HG02870 (cell line): ENCODE results near the gene ADH7.
"Not testable (repeated sequence)": the region's sequence is repeated elsewhere in the genome, so short reads cannot be mapped to it uniquely, and the experiment has no call there.

Source experiments
- ATAC-seq: cut with Tn5 transposase; IDR thresholded peaks from one replicate; pipeline ENCODE4 v1.9.1; 2021; ENCODE audit warnings: mild to moderate bottlenecking, moderate library complexity; ENCODE audit not compliant: unreplicated experiment

ADH7 gene

DNA sequence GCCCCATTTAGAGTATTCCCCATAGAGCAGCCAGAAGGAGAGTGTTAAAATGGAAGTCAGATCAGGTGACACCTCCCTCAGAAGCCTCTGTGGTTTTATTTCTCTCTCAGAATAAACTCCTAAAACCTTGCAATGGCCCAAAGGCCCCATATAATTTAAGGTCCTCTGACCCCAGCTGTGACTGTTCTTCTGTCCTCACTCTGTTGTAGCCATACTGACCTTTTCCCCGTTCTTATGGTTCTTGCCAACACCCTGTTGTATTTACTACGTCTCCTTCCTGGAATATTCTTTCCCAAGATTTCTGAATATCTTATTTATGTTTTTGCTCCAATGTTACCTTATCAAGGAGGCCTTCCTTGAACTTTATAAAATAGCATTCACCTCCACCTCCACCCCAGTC, 18.0 kb downstream of the ADH7 start:
- no peak for ATAC-seq

DNA sequence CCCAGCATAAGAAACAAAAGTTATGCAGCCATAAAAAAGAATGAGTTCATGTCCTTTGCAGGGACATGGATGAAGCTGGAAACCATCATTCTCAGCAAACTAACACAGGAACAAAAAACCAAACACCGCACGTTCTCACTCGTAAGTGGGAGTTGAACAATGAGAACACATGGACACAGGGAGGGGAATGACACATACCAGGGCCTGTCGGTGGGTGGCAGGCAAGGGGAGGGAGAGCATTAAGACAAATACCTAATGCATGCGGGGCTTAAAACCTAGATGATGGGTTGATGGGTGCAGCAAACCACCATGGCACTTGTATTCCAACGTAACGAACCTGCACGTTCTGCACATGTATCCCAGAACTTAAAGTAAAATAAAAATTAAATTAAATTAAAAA, 19.4 kb downstream of the ADH7 start:
- ATAC-seq, result not testable (repeated sequence)

DNA sequence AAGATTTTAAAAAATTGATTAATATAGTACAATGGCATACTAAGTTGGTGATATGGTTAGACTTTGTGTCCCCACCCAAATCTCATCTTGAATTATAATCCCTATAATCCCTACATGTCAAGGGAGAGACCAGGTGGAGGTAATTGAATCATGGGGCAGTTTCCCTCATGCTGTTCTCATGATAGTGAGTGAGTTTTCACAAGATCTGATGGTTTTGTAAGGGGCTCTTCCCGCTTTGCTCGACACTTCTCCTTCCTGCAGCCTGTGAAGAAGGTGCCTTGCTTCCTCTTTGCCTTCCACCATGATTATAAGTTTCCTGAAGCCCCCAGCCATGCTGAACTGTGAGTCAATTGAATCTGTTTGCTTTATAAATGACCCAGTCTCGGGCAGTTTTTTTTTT, 20.2 kb downstream of the ADH7 start:
- ATAC-seq, result not testable (repeated sequence)

DNA sequence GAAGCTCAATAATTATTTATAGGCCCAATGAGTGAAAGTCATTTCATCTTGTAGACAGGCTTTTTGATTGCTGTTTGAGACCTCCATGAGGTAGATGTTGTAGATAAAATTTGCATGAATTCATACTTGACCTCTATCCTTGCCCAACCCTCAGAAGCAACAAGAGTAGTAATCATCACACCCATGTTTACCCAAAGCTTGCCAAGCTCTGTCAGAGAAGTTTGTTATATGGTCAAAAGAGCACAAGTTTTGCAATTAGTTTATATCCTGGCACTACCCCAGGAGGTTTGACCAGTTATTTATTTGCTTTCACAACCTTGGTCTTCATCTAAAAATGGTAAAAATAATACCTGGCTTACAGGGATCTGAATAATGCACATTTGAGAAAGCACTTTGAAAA, 20.7 kb downstream of the ADH7 start:
- ATAC-seq, result no peak

DNA sequence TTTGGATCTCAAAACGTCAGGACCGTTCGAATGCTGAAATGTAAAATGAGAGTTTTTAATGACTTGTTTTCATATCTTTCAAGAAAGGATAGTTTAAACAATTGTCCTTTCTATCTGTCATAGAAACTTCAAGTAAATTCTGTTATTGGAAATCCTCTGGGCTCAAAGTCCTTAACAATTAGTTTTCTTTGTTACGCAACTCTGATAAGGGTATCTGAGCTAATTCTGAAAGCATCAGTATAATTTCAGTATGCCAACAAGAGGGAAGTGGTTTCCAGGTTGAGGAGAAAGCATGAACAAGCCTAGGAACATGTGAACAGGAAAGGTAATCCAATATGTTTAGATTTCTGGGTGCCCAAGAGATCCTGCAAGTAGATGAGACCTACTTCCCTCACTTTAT, 22.0 kb downstream of the ADH7 start:
- ATAC-seq, result no peak

DNA sequence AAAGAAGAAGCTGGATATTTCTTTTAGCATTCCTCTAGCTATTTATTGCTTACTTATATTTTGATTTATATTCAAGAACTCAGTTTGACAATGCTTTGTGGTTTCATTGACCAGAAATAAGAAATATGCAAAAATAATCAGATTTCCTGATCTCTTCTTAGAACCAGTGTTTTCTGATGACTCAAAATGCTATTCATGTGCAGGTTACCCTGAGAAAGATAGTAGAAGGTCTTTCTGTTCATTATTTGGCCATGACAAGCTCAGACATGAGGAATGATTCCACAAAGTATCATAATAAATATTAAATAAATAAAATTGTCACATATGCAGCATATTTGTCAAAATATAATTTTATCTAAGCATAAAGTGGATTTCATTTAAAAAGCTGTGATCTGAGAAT, 24.1 kb downstream of the ADH7 start:
- no peak for ATAC-seq

DNA sequence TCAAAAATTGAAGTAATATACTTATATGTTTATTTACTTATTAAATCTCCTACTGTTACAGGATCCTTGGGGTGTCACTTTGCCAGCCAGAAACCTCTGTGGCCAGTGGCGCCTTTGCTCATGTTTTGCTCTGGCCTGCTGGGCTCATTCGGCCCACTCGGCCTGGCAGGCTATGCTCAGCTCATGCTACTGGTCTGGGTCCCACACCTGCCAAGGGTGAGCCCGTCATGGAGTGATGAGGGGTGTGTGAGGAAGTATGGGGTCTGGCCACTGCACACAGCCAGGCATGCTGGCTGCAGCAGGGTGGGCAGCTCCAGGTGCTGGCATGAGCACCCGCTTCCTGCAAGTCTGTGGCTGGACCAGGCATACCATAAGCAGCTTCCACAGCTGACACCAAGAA, 25.1 kb downstream of the ADH7 start:
- ATAC-seq, result no peak

DNA sequence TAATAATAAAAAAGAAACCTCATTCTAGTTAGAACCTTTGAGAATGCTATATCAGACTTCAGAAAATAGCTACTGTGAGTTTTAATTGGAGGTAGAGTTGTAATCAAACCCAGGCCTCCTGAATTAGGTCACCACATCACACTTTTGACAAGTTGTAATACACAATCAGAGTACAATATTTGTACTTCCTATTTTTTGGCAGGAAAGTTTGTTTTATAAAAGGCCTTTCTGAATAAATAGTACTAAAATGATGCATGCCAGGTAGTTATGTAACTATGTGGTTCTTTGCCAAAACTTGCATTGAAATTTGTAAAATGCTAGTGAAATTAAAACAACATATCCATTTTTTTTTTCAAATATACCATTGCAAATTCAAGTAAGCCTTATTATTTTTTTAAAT, 26.8 kb downstream of the ADH7 start:
- ATAC-seq, result no peak

DNA sequence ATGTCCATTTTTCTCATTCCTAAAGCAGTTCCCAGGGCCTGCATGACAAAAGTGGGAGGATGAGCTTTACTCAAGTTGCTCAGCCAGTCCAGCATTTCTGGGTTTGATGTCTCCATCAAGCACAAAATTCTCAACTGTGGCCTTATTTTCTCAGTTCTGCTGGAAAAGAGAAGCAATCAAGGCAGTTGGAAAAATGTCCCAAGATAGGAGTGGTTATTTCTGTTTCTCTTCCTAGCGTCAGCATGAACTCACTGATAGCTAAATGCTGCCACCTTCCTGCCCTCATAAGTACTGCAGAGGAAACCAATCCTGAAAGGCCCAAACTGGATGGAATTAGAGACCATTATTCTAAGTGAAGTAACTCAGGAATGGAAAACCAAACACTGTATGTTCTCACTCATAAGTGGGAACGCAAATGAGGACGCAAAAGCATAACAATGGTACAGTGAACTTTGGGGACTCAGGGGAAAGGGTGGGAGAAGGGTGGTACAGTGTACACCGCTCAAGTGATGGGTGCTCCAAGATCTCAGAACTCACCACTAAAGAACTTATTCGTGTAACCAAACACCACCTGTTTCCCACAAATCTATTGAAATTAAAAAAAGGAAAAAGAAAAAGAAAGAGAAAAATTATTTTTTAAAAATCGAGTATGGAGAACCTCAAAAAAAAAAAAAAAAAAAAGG, 29.6 kb downstream of the ADH7 start:
- no peak for ATAC-seq

DNA sequence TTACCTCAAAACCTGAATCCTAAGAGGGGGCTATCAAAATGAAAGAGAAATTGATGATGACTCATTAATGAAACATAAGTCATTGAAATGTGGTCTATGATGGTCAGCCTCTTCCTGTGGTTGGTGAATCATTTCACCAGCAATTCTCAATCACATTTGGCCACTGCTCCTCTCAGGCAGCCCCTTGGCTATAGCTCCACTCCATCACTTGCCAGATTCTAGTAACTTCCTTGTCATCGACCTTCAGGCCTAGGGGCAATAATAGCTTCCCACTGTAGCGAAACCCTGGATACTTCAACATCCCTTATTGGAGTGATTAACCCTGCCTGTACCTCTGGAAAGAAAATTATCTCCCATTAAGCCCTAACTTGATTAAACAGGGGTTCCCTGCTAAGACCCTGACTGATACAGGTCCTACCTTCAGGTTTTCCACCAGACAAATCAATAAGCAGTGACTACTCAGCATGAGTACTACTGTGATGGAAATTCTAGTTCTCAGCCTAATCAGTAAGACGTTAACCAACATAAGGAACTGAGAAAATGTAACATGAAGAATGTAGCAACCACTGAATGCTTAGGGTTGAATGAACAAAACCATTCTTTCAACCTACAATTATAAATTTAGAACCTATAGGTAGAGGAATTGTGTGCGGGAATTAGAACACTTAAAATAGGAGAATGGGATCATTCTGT, 30.4 kb downstream of the ADH7 start:
- ATAC-seq, result peak; percentile 90

DNA sequence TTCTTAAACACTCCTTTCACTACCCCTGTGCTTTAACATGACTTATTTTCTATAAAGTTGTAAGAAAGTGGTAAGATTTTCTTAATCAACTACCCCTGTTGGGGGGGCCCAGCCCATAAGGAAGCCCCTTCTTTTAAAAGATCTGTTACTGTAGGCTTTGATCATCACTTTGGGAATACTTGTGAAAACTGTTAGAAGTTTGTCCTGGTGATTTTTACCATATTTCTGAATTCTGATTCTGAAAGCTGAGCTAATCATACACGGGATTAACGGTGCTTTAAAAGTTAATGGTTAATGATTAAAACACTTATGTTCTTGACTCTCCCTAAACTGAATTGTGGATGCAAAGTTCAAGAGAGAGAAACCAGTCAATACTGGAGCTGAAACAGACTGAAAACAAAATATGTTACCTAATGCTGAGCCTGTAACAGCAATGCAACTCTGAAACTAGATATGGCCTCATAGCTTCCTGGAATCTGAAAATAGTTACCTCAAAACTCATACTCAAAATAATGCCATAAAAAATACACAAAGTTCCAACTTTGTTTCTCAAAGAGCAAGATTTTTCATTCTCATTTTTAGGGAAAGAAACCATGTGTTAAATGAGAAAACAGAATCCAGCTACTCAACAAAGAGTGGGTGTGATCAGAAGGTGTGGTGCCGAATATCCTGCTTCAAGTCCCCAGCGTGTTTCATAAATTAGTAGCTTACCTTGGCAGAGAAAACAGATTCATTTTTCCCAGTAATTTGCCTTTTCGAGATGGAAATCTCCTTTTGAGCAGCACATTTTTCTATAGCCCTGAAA, 31.6 kb downstream of the ADH7 start:
- ATAC-seq, result peak; percentile 56

DNA sequence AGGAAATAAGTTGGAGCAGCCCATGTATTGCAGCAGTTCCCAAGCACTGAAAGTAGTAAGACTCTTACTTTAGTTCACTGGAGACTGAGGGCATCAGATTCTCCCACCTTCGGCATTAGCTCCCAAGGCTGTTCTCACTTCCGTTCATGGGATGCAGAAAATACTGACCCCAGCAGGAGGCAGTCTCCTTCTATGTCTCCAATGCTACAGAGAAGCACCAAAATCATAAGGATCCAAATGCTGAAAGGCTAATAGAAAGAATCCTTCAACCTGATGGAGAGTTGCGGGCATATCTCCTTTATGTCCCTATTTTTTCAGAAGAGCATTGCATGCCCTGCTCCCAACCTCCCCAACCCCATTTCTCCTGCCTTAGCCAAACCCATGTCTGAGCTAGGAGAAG, 32.4 kb downstream of the ADH7 start:
- no peak for ATAC-seq

DNA sequence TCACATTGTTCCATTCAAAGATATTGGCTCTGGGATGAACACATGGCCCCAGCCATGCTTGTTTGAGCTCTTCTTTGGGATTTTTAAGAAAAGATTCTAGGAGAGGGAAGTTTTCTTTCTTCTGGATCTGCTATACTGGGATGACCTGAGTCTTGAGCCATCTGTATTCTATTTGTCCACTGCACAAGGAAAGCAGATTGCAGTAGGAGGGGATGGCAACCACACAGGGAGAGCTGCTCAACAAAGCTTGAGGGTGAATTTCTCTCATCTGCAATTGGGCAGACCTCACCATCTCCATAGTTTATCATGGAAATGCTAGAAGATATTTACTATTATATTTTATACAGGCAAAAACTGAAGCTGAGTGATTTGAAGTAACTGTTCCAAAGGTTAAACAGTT, 34.3 kb downstream of the ADH7 start:
- ATAC-seq, result no peak

DNA sequence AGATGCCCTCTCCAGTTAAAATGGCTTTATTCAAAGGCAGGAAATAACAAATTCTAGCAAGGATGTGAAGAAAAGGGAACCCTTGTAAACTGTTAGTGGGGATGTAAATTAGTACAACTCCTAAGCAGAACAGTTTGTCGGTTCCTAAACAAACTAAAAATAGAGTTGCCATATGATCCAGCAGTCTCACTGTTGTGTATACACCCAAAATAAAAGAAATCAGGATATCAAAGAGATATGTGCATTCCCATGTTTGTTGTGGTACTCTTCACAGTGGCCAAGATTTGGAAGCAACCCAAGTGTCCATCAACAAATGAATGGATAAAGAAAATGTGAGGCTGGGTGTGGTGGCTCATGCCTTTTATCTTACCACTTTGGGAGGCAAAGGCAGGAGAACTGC, 36.1 kb downstream of the ADH7 start:
- ATAC-seq, result no peak

DNA sequence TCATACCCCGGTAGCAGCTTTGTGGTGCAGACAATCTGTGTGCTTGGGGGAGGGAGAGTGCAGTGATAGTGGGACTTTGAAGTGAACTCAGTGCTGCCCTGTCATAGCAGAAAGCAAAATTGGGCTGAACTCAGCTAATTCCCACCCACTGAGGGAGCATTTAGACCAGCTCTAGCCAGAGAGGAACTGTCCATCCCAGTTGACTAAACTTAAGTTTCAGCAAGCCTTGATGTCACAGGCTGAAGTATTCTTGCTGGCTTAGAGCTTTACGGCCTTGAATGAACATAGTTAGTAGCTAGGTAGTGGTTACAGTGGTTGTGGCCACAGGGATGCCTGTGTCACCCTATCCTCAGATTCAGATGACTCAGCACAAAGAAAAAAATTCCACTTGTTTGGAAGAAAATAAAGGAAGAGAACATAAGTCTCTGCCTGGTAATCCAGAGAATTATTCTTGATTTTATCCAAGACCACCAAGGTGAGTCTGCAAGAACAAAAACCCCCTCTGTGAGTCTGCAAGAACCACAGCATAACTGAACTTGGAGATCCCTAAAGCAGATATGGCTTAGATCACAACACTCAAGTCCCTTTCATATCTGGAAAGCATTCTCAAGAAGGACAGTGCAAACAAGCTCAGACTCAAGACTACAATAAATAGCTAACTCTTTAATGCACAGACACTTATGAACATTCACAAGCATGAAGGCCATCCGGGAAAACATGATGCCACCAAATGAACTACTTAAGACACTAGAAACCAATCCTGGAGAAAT, 39.4 kb downstream of the ADH7 start:
- no peak for ATAC-seq

DNA sequence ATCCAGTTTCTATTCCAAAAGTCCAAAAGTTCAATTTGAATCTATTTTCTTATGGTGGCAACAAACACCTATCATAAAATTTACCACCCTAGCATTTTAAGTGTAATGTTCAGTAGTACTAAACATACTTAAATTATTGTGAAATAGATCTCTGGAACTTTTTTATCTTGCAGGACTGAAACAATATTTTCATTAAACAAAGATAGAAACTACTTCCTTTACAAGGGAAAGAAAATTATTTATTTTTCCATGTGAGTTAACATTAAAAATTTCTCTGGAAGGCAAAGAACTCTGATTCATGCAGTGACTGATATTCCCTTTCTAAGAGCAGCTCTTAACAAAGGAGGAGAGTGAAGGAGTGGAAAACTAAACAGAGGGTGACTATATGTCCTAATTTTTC, 40.2 kb downstream of the ADH7 start:
- no peak for ATAC-seq

DNA sequence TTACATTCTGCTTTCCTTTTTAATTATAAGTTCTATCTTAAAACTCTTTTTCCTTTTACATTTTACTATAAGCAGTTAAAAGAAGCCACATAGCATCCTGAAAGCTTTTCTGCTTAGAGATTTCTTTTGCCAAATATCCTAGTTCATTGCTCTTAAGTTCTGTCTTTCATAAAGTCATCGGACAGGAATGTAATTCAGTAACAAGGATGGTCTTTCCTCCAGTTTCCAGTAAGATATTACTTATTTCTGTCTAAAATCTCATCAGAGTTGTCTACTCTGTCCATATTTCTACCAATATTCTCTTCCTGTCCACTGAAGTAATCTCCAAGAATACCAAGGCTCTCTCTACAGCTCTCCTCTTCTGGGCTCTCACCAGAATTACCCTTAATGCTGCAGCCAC, 45.1 kb downstream of the ADH7 start:
- ATAC-seq, result no peak

DNA sequence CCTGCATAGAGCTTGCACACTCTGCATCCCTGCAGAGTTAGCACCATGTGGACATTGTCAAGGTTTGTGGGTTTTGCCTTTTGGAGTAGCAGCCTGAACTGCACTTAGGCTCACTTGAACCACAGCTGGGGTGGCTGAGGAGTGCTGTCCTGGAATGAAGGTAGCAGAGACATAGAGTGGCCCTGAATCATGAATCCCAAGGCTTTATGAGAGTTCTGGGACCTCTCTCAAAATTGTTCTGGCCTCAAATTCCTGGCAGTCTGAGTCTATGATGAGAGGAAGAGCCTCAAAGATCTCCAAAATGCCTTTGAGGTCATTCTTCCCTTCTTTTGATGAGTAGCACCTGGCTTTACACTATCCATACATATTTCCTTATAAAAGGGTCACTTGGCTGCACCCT, 45.5 kb downstream of the ADH7 start:
- ATAC-seq, result no peak

DNA sequence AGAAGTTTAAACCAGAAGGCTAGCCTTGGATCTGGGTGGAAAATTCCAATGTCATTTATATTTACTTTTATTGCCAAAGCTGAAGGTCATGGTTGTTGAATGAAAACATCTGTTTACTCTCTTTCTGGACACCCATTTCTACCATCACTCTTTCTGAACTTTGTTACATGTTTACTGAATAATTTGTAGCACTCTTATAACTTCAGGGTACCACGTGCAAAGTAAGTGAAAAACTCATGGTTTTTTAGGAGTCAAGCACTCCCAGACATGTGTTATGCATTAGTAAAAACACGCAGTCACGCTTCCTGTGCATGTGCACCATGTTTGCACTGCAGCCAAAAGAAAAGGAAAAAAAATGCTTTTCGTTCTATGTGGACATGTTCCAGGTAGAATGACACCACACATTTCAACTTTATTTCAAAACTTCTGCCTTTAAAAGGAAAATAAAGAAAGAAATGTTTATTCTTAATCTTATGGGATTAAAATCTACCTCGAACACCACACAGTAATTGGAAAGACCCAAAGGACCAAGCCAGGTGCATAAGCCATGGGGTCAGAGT, 51.2 kb downstream of the ADH7 start:
- no peak for ATAC-seq

DNA sequence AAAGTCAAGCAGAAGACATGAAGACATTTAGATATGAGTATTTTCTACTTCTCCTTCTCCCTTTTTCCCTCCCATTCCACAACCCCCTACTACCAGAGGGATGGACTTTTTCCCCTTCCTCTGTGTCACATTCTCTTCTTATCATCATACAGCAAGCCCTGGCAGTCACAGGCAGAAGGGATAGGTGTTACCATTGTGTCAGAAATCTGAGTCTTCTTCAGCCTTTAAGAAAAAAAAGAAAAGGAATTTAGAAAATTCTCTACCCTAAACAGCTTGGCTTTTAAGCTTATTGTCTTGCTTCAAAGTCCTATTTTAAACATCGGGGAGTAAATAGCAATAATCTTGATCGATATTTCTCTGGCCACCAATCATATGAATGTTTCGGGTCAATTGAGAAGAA, 51.7 kb downstream of the ADH7 start:
- no peak for ATAC-seq

DNA sequence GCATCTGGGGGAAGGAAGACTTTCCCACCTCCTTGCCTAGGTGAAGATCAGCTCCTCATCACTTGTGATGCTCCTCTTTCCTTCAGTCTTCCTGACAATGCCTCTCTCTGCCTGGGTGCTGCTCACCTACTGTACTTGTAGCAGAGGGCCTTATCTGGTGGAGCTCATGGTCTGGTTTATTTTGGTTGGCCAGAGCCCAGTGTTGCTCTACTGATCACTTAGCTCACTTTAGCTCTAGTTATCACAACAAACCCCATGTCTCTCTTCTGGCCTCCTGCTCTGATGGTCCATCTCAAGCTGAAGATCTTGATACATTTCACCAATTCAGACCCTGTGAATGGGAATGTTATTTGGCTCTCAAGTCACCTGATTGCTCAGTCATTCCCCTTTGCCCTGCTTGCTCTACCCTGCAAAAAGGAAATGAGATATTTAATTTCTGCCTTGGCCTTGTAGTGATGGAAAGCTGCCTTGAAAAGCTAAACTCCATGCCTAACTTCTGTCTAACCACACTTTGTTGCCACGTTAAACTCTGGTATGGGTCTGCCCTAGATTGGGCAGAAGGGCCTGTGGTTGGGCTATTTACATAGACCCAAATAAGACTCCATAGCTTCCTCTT, 52.3 kb downstream of the ADH7 start:
- no peak for ATAC-seq
